ENCODE results near the gene TIGD1. TPM values are rescaled to one million over a fixed set of nuclear protein-coding genes. Genes with fewer than 3 reads are reported as not detected.

TIGD1 gene
- 10 to 100 TPM in 6 of 8 experiments, 1 to 10 TPM in 2; 6.6 to 20.3 (median 11.5) TPM for total RNA-seq

- Histone ChIP-seq H3K27ac (peak within 1 kb of the TSS; percentile 86 to 96), H3K4me1 (replicated peaks in 1 of 2) (peaks cover 4 to 10% of the 10 kb centered on the region in 2 donors), H3K4me3 (peak within 1 kb of the TSS; percentile 53 to 73 (median 70))
- WGBS, 10 experiments, result 0 to 3% (median 0%) methylated on average over 1 to 22 of the region's 81 CpGs; no CpG with 5 or more reads in 5 of the 10 experiments
- in situ Hi-C loops (cut with MboI; ENCODE audit: low pct_unique_long_range_greater_than_20kb in 2 of 9, low sequenced_read_pairs in 9 of 9, unreplicated experiment in 9 of 9), result no loop called here
- ATAC-seq (replicated peaks in 6 of 8), result peak; percentile 86 to 94 (median 92)
These were observed at the start of gene TIGD1, which contains the start of gene EIF4E2 for GRCh38 chr2:232550354-232551249. Gene TIGD1 (minus strand): TSS chr2:232550557. CDS start chr2:232549882, 675 bp downstream. Gene EIF4E2 (plus strand): TSS chr2:232550689. CDS start chr2:232550725, 36 bp downstream.

GRCh38 chr2:232598293-232598692, 47.9 kb upstream of the TIGD1 start:
- WGBS, 10 experiments, result 79 to 100% (median 84%) methylated on average over 1 to 4 of the region's 4 CpGs; no CpG with 5 or more reads in 6 of the 10 experiments

DNA sequence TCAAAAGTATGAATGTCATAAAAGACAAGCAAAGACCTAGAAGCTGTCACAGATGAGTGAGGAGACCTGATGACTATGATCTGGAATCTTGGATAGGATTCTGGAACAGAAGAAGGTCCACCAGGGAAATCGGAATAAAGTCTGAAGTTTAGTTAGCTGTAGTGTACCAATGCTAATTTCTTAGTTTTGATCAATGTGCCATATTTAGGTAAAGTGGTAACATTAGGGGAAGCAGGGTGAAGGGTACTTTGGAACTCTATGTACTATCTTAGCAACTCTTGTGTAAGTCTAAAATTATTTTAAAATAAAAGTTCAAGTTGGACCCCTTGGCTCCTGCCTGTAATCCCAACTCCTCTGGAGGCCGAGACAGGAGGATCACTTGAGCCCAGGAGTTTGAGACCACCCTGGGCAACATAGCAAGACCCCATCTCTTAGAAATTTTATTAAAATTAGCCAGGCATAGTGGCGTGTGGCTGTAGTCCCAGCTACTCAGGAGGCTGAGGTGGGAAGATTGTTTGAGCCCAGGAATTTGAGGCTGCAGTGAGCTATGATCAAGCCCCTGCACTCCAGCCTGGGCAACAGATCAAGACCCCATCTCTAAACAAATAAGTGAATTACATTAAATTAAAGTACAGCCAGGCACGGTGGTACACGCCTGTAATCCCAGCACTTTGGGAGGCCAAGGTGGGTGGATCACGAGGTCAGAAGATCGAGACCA, 47.2 kb upstream of the TIGD1 start:
- 28 to 100% (median 90%) methylated on average over 1 to 5 of the region's 7 CpGs; no CpG with 5 or more reads in 2 of the 10 experiments for WGBS, 10 experiments
- H3K27ac ChIP-seq, result no peak overlapping the region
- no peak overlapping the region for H3K4me3 ChIP-seq
- H3K4me1 ChIP-seq (replicated peaks in 1 of 2), result peaks cover 0 to 11% of the 10 kb centered on the region in 2 donors
- in situ Hi-C loops (cut with MboI; ENCODE audit: low pct_unique_long_range_greater_than_20kb in 2 of 9, low sequenced_read_pairs in 9 of 9, unreplicated experiment in 9 of 9), result no loop called here
- ATAC-seq (replicated peaks in 6 of 8), result no peak

More at GRCh38 chr2:232598293-232598692, 47.9 kb upstream of the TIGD1 start:
- ATAC-seq (replicated peaks in 6 of 8), result no peak
- peaks cover 0 to 11% of the 10 kb centered on the region in 2 donors for H3K4me1 ChIP-seq (replicated peaks in 1 of 2)
- in situ Hi-C loops (cut with MboI; ENCODE audit: low pct_unique_long_range_greater_than_20kb in 2 of 9, low sequenced_read_pairs in 9 of 9, unreplicated experiment in 9 of 9), result no loop called here
- H3K4me3 ChIP-seq, result no peak overlapping the region
- H3K27ac ChIP-seq, result no peak overlapping the region

DNA sequence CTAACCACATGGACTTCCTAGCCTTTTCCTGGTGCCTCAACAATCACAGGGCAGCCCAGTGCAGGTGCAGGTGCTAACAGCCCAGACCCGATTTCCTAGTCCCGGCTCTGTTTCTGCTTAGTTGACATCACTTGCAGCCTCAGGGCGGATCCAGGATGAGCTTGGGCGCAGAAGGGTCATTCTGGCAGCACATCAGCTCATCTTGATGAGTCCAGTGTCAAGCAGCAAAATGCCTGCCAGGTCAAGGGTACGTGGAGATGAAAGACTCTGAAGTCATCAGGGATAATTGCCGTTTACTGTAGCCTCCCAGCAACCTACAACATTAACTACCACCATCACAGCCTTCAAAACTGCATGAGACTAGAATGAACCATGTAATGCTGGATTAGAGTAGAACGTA, 43.6 kb upstream of the TIGD1 start:
- no peak overlapping the region for H3K4me3 ChIP-seq
- ATAC-seq (replicated peaks in 6 of 8), result peak in 5 of 8 experiments; percentile 35 to 63 (median 60)
- peaks cover 0 to 1% of the 10 kb centered on the region in 2 donors for H3K4me1 ChIP-seq (replicated peaks in 1 of 2)
- in situ Hi-C loops (cut with MboI; ENCODE audit: low pct_unique_long_range_greater_than_20kb in 2 of 9, low sequenced_read_pairs in 9 of 9, unreplicated experiment in 9 of 9), result no loop called here
- no peak overlapping the region for H3K27ac ChIP-seq
- WGBS, 10 experiments, result 42 to 100% (median 68%) methylated on average over 1 to 7 of the region's 7 CpGs; no CpG with 5 or more reads in 2 of the 10 experiments

- ATAC-seq (replicated peaks in 6 of 8), result peak; percentile 61 to 86 (median 72)
- peak overlapping the region in 1 of 2 donors; percentile 18 for H3K27ac ChIP-seq
These were observed 42.5 kb upstream of the TIGD1 start for GRCh38 chr2:232592772-232593395.

GRCh38 chr2:232588680-232589585, 38.6 kb upstream of the TIGD1 start:
- no peak overlapping the region for H3K4me3 ChIP-seq
- no peak overlapping the region for H3K27ac ChIP-seq
- no peaks in the 10 kb centered on the region for H3K4me1 ChIP-seq (replicated peaks in 1 of 2)
- WGBS, 10 experiments, result 0 to 99% (median 82%) methylated on average over 1 to 13 of the region's 18 CpGs
- ATAC-seq (replicated peaks in 6 of 8), result peak; percentile 12 to 72 (median 37)
- in situ Hi-C loops (cut with MboI; ENCODE audit: low pct_unique_long_range_greater_than_20kb in 2 of 9, low sequenced_read_pairs in 9 of 9, unreplicated experiment in 9 of 9), result no loop called here

More at GRCh38 chr2:232592772-232593395, 42.5 kb upstream of the TIGD1 start:
- Histone ChIP-seq H3K4me1 (replicated peaks in 1 of 2) (no peaks in the 10 kb centered on the region), H3K4me3 (no peak overlapping the region)
- 13 to 100% (median 88%) methylated on average over 1 to 3 of the region's 3 CpGs; no CpG with 5 or more reads in 1 of the 10 experiments for WGBS, 10 experiments
- in situ Hi-C loops (cut with MboI; ENCODE audit: low pct_unique_long_range_greater_than_20kb in 2 of 9, low sequenced_read_pairs in 9 of 9, unreplicated experiment in 9 of 9), result no loop called here

GRCh38 chr2:232588031-232588430, 37.7 kb upstream of the TIGD1 start:
- Histone ChIP-seq H3K27ac (no peak overlapping the region), H3K4me3 (no peak overlapping the region), H3K4me1 (replicated peaks in 1 of 2) (no peaks in the 10 kb centered on the region)
- ATAC-seq (replicated peaks in 6 of 8), result no peak
- WGBS, 10 experiments, result 100% methylated on average over 1 to 2 of the region's 8 CpGs; no CpG with 5 or more reads in 8 of the 10 experiments
- in situ Hi-C loops (cut with MboI; ENCODE audit: low pct_unique_long_range_greater_than_20kb in 2 of 9, low sequenced_read_pairs in 9 of 9, unreplicated experiment in 9 of 9), result no loop called here

GRCh38 chr2:232587512-232587911, 37.2 kb upstream of the TIGD1 start:
- in situ Hi-C loops (cut with MboI; ENCODE audit: low pct_unique_long_range_greater_than_20kb in 2 of 9, low sequenced_read_pairs in 9 of 9, unreplicated experiment in 9 of 9), result no loop called here
- H3K27ac ChIP-seq, result no peak overlapping the region
- H3K4me1 ChIP-seq (replicated peaks in 1 of 2), result no peaks in the 10 kb centered on the region
- WGBS, 10 experiments, result 58 to 100% (median 89%) methylated on average over 3 to 6 of the region's 7 CpGs; no CpG with 5 or more reads in 3 of the 10 experiments
- H3K4me3 ChIP-seq, result no peak overlapping the region
- no peak for ATAC-seq (replicated peaks in 6 of 8)

DNA sequence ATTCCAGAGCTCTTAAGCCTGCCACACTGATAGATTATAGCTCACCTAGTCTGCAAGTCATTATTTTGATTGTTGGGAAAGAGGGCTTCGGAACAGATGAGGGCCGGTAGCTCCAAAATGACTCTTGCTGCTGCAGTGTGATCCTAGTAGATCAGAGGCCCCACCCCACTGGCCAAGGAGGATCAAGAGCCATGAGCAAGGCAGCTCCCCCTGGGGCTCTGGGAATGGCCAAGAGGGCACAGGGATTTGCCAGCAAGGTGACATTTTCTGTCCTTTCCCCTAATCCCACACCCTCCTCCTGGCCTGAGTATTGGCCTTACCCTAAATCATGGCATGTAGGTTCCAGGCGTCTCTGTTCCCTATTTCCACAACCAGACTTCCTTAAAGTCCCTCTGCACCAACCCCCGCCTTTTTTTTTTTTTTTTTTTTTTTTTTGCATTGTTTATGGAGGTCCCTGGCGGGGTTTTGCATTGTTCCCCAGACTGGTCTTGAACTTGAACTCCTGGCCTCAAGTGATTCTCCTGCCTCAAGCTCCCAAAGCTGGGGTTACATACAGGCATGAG, 36.7 kb upstream of the TIGD1 start:
- ATAC-seq (replicated peaks in 6 of 8), result no peak
- WGBS, 10 experiments, result 53 to 93% (median 81%) methylated on average over 2 to 4 of the region's 5 CpGs; no CpG with 5 or more reads in 2 of the 10 experiments
- no peak overlapping the region for H3K27ac ChIP-seq
- no peak overlapping the region for H3K4me3 ChIP-seq
- in situ Hi-C loops (cut with MboI; ENCODE audit: low pct_unique_long_range_greater_than_20kb in 2 of 9, low sequenced_read_pairs in 9 of 9, unreplicated experiment in 9 of 9), result no loop called here
- H3K4me1 ChIP-seq (replicated peaks in 1 of 2), result no peaks in the 10 kb centered on the region

- WGBS, 10 experiments, result 17 to 100% (median 86%) methylated on average over 1 to 6 of the region's 6 CpGs; no CpG with 5 or more reads in 2 of the 10 experiments
- Histone ChIP-seq H3K4me3 (no peak overlapping the region), H3K27ac (no peak overlapping the region), H3K4me1 (replicated peaks in 1 of 2) (no peaks in the 10 kb centered on the region)
- ATAC-seq (replicated peaks in 6 of 8), result no peak
- in situ Hi-C loops (cut with MboI; ENCODE audit: low pct_unique_long_range_greater_than_20kb in 2 of 9, low sequenced_read_pairs in 9 of 9, unreplicated experiment in 9 of 9), result no loop called here
These were observed 33.9 kb upstream of the TIGD1 start for GRCh38 chr2:232584238-232584637.

GRCh38 chr2:232581725-232582124, 31.4 kb upstream of the TIGD1 start:
- H3K4me1 ChIP-seq (replicated peaks in 1 of 2), result peaks cover 0 to 3% of the 10 kb centered on the region in 2 donors
- in situ Hi-C loops (cut with MboI; ENCODE audit: low pct_unique_long_range_greater_than_20kb in 2 of 9, low sequenced_read_pairs in 9 of 9, unreplicated experiment in 9 of 9), result no loop called here
- H3K4me3 ChIP-seq, result no peak overlapping the region
- H3K27ac ChIP-seq, result no peak overlapping the region
- ATAC-seq (replicated peaks in 6 of 8), result no peak

DNA sequence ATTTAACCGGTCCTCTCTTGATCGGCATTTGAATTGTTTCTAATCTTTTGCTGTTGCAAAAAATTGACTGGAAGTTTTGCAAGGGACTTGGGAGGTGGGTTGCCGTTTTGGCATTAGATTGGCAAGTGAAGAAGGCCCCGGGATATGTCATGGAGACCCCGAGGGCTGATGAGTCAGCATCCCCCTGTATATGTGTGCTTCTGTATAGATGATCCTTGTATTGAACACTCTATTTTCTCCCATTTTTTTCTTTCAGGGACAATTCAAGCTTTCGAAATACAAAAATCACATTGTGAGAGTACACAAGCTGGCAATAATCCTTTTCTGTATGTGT, 30.3 kb upstream of the TIGD1 start:
- peaks cover 0 to 3% of the 10 kb centered on the region in 2 donors for H3K4me1 ChIP-seq (replicated peaks in 1 of 2)
- ATAC-seq (replicated peaks in 6 of 8), result no peak
- no peak overlapping the region for H3K27ac ChIP-seq
- H3K4me3 ChIP-seq, result no peak overlapping the region
- in situ Hi-C loops (cut with MboI; ENCODE audit: low pct_unique_long_range_greater_than_20kb in 2 of 9, low sequenced_read_pairs in 9 of 9, unreplicated experiment in 9 of 9), result no loop called here
- WGBS, 10 experiments, result 80 to 100% (median 100%) methylated on average over 1 to 5 of the region's 6 CpGs; no CpG with 5 or more reads in 3 of the 10 experiments
